NCI-H524 treated with DMSO at 0.1 percent for 48 hours (cell line): ENCODE results near the gene CD48.
"Not testable (repeated sequence)": the region's sequence is repeated elsewhere in the genome, so short reads cannot be mapped to it uniquely, and the experiment has no call there.

Experiments used
- DNase-seq: peaks from one replicate; lab custom pipeline; 2025; lab: John Stamatoyannopoulos, UW

CD48 gene

DNA sequence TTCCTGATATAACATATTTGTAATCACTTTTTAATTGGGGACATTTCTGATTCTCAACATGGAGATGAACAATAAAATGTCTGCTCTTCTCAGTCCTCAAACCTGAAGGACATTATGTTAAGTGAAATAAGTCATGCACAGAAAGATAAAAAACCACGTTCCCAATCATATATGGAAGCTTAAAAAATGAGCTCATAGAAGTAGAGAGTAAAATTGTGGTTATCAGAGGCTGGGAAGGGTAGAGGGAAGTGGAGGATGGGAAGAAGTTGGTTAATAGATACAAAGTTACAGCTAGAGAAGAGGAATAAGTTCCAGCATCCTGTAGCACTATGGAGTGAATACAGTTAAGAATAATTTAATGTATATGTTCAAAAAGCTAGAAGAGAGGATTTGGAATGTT lies 1.5 kb upstream of the CD48 start:
- no peak for DNase-seq

DNA sequence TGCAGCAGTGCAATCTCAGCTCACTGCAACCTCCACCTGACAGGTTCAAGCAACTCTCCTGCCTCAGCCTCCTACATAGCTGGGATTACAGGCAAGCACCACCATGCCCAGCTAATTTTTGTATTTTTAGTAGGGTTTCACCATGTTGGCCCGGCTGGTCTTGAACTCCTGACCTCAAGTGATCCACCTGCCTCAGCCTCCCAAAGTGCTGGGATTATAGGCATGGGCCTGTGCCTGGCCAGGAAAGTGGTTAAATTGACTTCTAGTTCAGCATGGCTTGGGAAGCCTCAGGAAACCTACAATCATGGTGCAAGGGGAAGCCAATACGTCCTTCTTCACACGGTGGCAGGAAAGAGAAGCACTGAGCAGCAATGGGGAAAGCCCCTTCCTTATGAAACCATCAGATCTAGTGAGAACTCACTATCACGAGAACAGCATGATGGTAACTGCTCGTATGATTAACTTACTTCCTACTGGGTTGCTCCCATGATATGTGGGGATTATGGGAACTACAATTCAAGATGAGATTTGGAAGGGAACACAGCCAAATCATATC lies 981 bp upstream of the CD48 start:
- not testable (repeated sequence) for DNase-seq

DNA sequence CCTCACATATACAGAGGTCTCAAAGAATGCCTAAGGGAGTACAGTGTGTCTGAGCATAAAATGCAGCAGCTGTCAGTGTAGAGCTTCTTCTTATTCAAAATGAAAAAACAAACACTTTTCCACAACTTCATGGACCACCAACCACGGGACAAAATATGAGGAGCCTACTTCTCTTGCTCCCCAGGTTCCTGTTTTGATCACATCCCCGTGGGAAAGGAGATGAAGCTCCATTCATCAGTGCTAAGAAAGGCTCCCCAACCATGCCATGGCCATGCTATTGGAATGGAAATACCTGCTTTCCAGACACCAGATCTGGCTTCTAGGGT lies 383 bp downstream of the CD48 start:
- no peak for DNase-seq

DNA sequence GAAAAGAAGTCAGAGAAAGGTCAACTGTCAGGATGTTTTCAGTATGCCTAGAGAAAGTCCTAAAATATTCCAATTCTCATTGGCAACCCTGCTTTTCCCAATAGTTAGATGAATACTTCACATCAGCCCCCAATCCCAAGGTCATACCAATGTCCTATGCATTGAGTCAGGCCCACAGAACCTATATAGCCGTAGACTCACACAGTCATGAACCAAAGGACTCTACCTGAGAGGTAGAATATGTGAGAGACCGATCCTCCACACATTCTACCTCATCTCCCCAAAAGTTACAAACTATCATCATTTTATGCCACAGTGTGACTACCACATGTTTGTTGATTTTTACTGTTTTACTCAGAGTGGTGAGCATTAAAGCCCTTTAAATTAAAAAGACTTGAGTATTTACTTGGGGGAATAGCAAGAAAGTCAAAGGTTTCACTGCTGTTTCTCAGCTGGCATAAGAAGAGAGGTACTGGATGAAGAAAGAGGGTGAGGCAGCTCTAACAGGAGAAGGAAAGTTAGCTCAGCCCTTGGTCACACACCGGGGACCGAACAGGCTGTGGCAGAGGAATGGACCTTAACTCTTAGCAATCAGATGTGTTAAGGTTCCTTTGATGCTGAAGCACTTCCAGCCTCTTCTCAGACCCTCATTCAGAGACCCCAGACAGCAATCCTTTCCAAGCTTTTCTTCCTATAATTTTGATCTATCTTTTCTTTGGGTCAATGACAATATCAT lies 937 bp downstream of the CD48 start:
- DNase-seq, result no peak

- no peak for DNase-seq
These were observed 1.9 kb downstream of the CD48 start for GRCh38 chr1:160709715-160710114.

- no peak for DNase-seq
These were observed 2.8 kb downstream of the CD48 start for GRCh38 chr1:160708801-160709200.

GRCh38 chr1:160708118-160708517 lies 3.5 kb downstream of the CD48 start:
- DNase-seq, result no peak

DNA sequence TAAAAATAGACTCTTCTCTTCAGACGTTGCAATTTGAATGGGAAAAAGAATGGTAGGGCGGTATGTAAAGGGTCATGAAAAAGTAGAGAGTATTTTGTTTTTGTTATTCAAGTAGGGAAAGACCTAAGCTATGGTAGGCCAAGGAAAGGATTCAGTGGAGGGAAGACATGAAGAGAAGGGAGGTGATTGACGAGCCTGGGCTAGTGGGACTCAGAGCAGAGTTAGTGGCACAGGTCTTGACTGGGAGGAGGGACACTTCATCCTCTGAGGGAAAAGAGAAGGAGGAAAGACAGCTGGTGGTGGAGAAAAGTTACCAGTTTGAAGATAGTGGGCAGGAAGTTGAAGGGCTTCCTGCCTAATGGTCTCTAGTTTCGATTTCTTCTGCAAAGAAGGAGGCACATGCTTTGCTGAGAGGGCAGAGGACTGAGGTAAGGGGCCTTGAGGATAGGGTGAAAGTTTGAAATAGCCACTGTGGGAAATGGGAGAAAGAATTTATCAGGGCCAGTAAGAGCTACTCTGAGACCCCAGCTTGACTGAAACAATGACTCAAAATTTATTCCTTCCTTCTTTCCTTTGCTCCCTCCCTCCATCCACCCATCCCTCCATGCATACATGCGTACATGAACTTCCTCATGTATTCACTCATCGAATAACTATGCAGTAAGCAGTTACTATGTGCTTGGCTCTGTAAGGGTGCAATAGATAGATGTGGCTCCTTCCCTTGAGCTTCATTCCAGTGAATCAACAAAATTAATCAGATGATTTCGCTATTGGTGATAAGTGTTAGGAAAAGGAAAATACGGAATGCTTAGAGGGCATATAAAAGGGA lies 4.2 kb downstream of the CD48 start:
- DNase-seq, result no peak

- no peak for DNase-seq
These were observed 4.9 kb downstream of the CD48 start for GRCh38 chr1:160706526-160707235.

GRCh38 chr1:160705742-160706141 lies 5.9 kb downstream of the CD48 start:
- no peak for DNase-seq

GRCh38 chr1:160705212-160705621 lies 6.4 kb downstream of the CD48 start:
- not testable (repeated sequence) for DNase-seq

GRCh38 chr1:160704250-160704649 lies 7.4 kb downstream of the CD48 start:
- no peak for DNase-seq

GRCh38 chr1:160702100-160702499 lies 9.5 kb downstream of the CD48 start:
- no peak for DNase-seq

DNA sequence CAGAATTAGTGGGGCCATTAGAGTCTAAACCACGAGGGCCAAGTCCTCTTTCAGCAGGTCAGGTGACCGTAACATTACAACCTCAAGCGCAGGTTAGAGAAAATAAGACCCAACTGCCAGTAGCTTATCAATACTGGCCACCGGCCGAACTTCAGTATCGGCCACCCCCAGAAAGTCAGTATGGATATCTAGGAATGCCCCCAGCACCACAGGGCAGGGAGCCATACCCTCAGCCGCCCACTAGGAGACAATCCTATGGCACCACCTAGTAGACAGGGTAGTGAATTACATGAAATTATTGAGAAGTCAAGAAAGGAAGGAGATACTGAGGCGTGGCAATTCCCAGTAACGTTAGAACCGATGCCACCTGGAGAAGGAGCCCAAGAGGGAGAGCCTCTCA lies 19.2 kb downstream of the CD48 start:
- DNase-seq, result not testable (repeated sequence)

GRCh38 chr1:160685266-160685665 lies 26.4 kb downstream of the CD48 start:
- DNase-seq, result no peak

GRCh38 chr1:160682983-160683865 lies 28.4 kb downstream of the CD48 start:
- DNase-seq, result no peak

- no peak for DNase-seq
These were observed 29.8 kb downstream of the CD48 start for GRCh38 chr1:160681891-160682140.

DNA sequence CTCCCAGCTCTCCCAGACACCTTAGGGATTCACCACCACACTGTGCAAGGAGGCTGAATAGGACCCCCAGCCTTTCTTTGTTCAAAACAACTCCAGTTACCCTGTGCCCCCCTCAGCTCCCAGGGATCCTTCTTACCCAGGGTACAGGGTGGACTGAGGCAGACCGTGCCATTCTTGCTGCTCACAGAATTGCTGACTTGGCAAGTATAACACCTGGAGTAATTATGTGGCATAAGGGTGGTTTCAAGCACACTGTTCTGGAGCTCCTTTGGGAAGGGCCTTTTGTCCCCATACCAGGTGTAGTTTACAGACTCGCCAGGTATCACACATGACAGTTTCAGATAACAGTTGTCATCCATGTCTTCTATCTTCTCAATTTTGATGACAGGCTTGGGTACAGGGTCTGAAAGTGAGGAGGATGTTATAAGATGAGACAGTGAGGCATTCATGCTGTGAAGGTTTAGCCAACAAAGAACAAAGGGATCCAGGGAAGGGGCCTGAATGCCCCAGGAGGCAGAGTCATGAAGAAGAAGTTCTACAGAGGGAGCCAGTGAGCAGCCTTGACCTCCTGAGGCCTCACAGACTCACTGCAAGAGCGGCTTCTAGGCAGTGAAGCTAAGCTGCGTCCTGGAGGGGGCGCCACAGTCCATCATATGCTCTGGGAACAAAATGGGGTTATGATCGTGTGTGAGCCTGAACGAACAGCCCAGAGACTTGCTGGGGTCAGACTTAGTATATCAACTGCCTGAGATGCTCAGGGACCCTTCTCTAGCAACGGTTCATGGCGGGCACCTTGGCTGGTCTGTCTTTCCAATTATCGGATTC lies 30.3 kb downstream of the CD48 start:
- no peak for DNase-seq

GRCh38 chr1:160680399-160680798 lies 31.2 kb downstream of the CD48 start:
- DNase-seq, result no peak

DNA sequence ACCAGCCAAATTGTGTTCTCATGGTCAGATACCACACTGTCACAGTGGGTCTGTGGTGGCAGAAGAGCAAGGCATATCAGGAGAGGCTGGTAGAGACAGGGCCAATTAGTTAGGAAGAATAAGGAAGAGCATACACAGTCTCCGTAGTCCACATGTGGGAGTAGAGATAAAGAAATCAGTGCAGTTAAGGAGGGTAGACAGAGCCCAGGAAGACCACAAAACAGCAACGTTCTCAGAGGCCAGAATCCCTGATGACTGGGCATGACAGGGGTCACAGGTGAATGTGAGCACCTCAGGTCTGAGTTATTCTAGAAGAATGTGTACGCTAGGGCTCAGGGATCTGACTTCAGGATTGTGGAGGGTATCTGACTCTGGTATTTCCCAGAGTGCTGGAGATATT lies 31.7 kb downstream of the CD48 start:
- DNase-seq, result no peak
